ENCODE data around the gene C2CD4D. TPM values are rescaled to one million over a fixed set of nuclear protein-coding genes. Genes with fewer than 3 reads are reported as not detected.

Gene C2CD4D
- total RNA-seq, 1 experiment from 2014 or later = 0.58 TPM

GRCh38 chr1:151849126-151849525, 9.5 kb upstream of the C2CD4D start:
- Histone ChIP-seq H3K36me3 (ENCODE audit: low read depth, low read length) (no peaks in the 10 kb centered on the region), H3K4me2 (ENCODE audit: low read length) (no peak overlapping the region), H3F3A (ENCODE audit: low read length, unreplicated experiment) (no peaks in the 10 kb centered on the region), H3K9me3 (ENCODE audit: low read length) (no peaks in the 10 kb centered on the region), H3K4me3 (ENCODE audit: low read length) (no peak overlapping the region), H3K27ac (ENCODE audit: low read length) (no peak overlapping the region), H3K4me1 (ENCODE audit: insufficient read depth, low read length) (peaks cover 11% of the 10 kb centered on the region), H3K9me2 (replicated peaks; ENCODE audit: low read length) (no peaks in the 10 kb centered on the region), H3K79me2 (ENCODE audit: low read length) (no peaks in the 10 kb centered on the region), H3K27me3 (ENCODE audit: low read length) (peaks cover 18% of the 10 kb centered on the region), H2AFZ (ENCODE audit: low read length) (no peak overlapping the region), H4K20me1 (ENCODE audit: low read length) (no peaks in the 10 kb centered on the region), H3K9ac (ENCODE audit: low read length) (no peak overlapping the region)
- TF ChIP-seq EZH2phosphoT487 (IDR thresholded peaks at IDR 0.05; ENCODE audit: borderline replicate concordance, low read length) (no peak), CTCF (conservative IDR thresholded peaks at IDR 0.05; ENCODE audit: low read depth, low read length) (no peak), EZH2 (IDR thresholded peaks at IDR 0.05; ENCODE audit: low read length, unreplicated experiment) (no peak)
- CTCF ChIA-PET = interaction anchor here (0.6 kb wide), 1 partner anchor 356 kb away, joined by 3 read pairs; no protein-coding TSS in a partner anchor
- ATAC-seq = no peak
- POLR2A ChIA-PET (ENCODE audit: unreplicated experiment) = no interaction called here
- no peak for DNase-seq
- intact Hi-C loops (cut with micrococcal nuclease) = loop anchor here (5.0 kb wide), 1 partner anchor 153 kb away; no protein-coding TSS in a partner anchor
- BruUV-seq (replicated peaks) = no TSS peak

- H3K4me3 ChIP-seq (ENCODE audit: low read length) = no peak overlapping the region
- no peak overlapping the region for H2AFZ ChIP-seq (ENCODE audit: low read length)
- peaks cover 16% of the 10 kb centered on the region for H3K27me3 ChIP-seq (ENCODE audit: low read length)
- H3K4me2 ChIP-seq (ENCODE audit: low read length) = no peak overlapping the region
- H4K20me1 ChIP-seq (ENCODE audit: low read length) = no peaks in the 10 kb centered on the region
- TF ChIP-seq CTCF (conservative IDR thresholded peaks at IDR 0.05; ENCODE audit: low read depth, low read length) (no peak), EZH2phosphoT487 (IDR thresholded peaks at IDR 0.05; ENCODE audit: borderline replicate concordance, low read length) (no peak), EZH2 (IDR thresholded peaks at IDR 0.05; ENCODE audit: low read length, unreplicated experiment) (no peak)
- BruUV-seq (replicated peaks) = no TSS peak
- ATAC-seq = no peak
- H3K9me2 ChIP-seq (replicated peaks; ENCODE audit: low read length) = no peaks in the 10 kb centered on the region
- H3K36me3 ChIP-seq (ENCODE audit: low read depth, low read length) = no peaks in the 10 kb centered on the region
- no peaks in the 10 kb centered on the region for H3K9me3 ChIP-seq (ENCODE audit: low read length)
- DNase-seq = no peak
- no peak overlapping the region for H3K9ac ChIP-seq (ENCODE audit: low read length)
- ChIA-PET CTCF (interaction anchor here (0.6 kb wide), 1 partner anchor 355 kb away, joined by 3 read pairs; no protein-coding TSS in a partner anchor), POLR2A (ENCODE audit: unreplicated experiment) (interaction anchor here (0.6 kb wide), 1 partner anchor 24 kb away, joined by 8 read pairs; no protein-coding TSS in a partner anchor)
- no peaks in the 10 kb centered on the region for H3F3A ChIP-seq (ENCODE audit: low read length, unreplicated experiment)
- intact Hi-C loops (cut with micrococcal nuclease) = loop anchor here (5.0 kb wide), 1 partner anchor 154 kb away; no protein-coding TSS in a partner anchor
- H3K79me2 ChIP-seq (ENCODE audit: low read length) = no peaks in the 10 kb centered on the region
- H3K27ac ChIP-seq (ENCODE audit: low read length) = no peak overlapping the region
- peaks cover 11% of the 10 kb centered on the region for H3K4me1 ChIP-seq (ENCODE audit: insufficient read depth, low read length)
Observed at GRCh38 chr1:151847867-151848596, 8.4 kb upstream of the C2CD4D start.
